ENCODE results near the gene CLK3.

DNA sequence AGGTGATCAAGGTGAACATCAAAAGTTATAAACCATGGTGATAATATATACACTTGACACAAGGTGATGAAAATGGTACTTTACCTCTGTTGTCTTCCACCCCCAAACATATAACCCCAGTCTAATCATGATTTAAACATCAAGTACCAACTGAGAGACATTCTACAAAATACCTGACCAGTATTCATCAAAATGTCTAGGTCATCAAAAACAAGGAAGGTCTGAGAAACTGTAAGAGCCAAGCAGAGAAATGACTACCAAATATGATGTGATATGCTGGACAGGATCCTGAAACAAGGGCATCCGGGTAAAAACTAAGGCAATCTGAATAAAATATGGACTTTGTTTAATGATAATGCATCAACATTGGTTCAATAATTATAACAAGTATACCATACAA, 52.3 kb downstream of the CLK3 start:
- TF ChIP-seq, protein P1, sequence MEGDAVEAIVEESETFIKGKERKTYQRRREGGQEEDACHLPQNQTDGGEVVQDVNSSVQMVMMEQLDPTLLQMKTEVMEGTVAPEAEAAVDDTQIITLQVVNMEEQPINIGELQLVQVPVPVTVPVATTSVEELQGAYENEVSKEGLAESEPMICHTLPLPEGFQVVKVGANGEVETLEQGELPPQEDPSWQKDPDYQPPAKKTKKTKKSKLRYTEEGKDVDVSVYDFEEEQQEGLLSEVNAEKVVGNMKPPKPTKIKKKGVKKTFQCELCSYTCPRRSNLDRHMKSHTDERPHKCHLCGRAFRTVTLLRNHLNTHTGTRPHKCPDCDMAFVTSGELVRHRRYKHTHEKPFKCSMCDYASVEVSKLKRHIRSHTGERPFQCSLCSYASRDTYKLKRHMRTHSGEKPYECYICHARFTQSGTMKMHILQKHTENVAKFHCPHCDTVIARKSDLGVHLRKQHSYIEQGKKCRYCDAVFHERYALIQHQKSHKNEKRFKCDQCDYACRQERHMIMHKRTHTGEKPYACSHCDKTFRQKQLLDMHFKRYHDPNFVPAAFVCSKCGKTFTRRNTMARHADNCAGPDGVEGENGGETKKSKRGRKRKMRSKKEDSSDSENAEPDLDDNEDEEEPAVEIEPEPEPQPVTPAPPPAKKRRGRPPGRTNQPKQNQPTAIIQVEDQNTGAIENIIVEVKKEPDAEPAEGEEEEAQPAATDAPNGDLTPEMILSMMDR (IDR thresholded peaks at IDR 0.05) = no peak
- no peak for TF ChIP-seq POLR2A (IDR thresholded peaks at IDR 0.05)
